Ovary (tissue), 9 donors: ENCODE data around the gene PON2. TPM values are rescaled to one million over a fixed set of nuclear protein-coding genes. Genes with fewer than 3 reads are reported as not detected.

Experiments
- DNase-seq, 5 donors: peaks; one replicate each; pipeline ENCODE4 v3.0.0-alpha.2; 2019 to 2020
- H3K27ac ChIP-seq, 2 donors: fragments of 200-600 bp; one replicate each; pipeline versions ENCODE4 v1.5.1 to v1.8.0; 2019 to 2022
- H3K27me3 ChIP-seq: fragments of 200-600 bp; one replicate; pipeline ENCODE4 v1.8.0; 2022
- H3K36me3 ChIP-seq: fragments of 200-600 bp; sonication (generic); one replicate; pipeline ENCODE4 v1.5.1; 2019
- H3K4me1 ChIP-seq: one replicate; pipeline ENCODE4 v1.8.1; 2013; ENCODE audit warnings: mild to moderate bottlenecking, moderate library complexity; ENCODE audit not compliant: insufficient read depth
- H3K4me3 ChIP-seq: fragments of 200-600 bp; sonication (generic); one replicate; pipeline ENCODE4 v1.5.1; 2017
- H3K9me3 ChIP-seq, 2 donors: fragments of 200-600 bp in 1 of 2; sonication (generic) in 1 of 2; one replicate each; pipeline versions ENCODE4 v1.5.1 to v1.8.1; 2013 to 2019; ENCODE audit warnings: mild to moderate bottlenecking in 1 of 2, moderate library complexity in 1 of 2
- EP300 ChIP-seq: sonication (generic); formaldehyde crosslinking; IDR thresholded peaks from one replicate; pipeline ENCODE4 v1.6.1; 2017; ENCODE audit warnings: antibody characterized with exemption
- POLR2A ChIP-seq: fragments of 450-650 bp; IDR thresholded peaks from one replicate; pipeline ENCODE4 v1.6.1; 2017; ENCODE audit warnings: antibody characterized with exemption, mild to moderate bottlenecking, moderate library complexity
- WGBS, 3 donors: extraction: QIAGEN DNeasy Blood & Tissue Kit in 1 of 3; methylation state at CpG; one replicate each; pipeline versions ENCODE4 v1.1.5 to v1.1.7; 2013 to 2017; 5-methylcytosine and 5-hydroxymethylcytosine counted together
- intact Hi-C, 4 donors: fragments of 100-400 bp; cut with DNase I; formaldehyde crosslinking; loops; one replicate each; pipeline versions ENCODE4 v1.11.0 to v1.15.1; 2022 to 2023
- polyA plus RNA-seq, 2 donors: library from polyadenylated mRNA; stranded (reverse); fragments of 200-250 nt in 1 of 2; fragments of 350-450 nt in 1 of 2; fragmentation: Illumina TruSeq in 1 of 2; extraction: RNeasy Lipid Tissue Mini Kit (QIAGEN cat#74804) in 1 of 2; gene quantifications; one replicate each; pipeline ENCODE4 v1.2.3, GENCODE V29; 2013 to 2014
- total RNA-seq, 7 donors: library from RNA; depleted of rRNA in 2 of 7; stranded (reverse); fragments of >200 nt in 2 of 7; fragmentation: NEBNext Ultra II Directional in 3 of 7; extraction: Animal tissue kit (Norgen Biotek cat#: 25700) in 3 of 7; gene quantifications; one replicate each; pipeline versions ENCODE4 v1.1.0 to v1.2.4, GENCODE V29; 2016 to 2023
- TF ChIP-seq, protein P1 (sequence below), 3 donors: fragments of 450-650 bp in 2 of 3; fragments of 200-600 bp in 1 of 3; IDR thresholded peaks; one replicate each; pipeline versions ENCODE4 v1.5.1 to v1.8.0; 2016 to 2022; ENCODE audit warnings: antibody characterized with exemption in 3 of 3, mild to moderate bottlenecking in 1 of 3
- donor health status: DM: no; HTN: no; CAD: no; lungs with moderate emphysema.
- donor health status: DM: no; HTN: no; CAD: no.
- donor health status: Bipolar disorder and iron deficiency.
- donor health status: DM: yes; HTN: yes; CAD: no.
- donor health status: DM: no; HTN: no; CAD: no.
- donor health status: DM: yes; HTN: yes; CAD: no.

Gene PON2
- total and polyA plus RNA-seq, 9 donors: 29.3 to 108 (median 48.1) TPM

DNA sequence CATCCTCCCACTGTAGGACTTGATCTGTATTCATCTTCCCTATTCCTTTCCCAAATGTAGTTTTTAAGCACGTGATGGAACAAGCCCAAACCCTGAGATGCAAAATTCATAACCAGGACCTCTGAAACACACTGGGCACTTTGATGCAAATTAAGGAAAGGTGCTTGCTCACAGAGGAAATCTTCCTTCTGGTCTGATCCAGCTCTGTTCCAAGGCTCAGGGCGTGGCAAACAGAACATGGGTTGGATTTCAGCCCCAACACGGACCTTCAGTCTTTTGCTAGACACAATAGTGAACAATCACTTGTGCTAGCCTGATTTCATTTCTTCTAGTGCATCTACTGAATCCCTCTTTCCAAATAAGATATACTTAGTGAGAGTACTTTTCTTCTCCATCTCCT lies 66.6 kb downstream of the PON2 start:
- Histone ChIP-seq H3K27me3 (no peaks in the 10 kb centered on the region), H3K4me3 (no peak overlapping the region), H3K36me3 (no peaks in the 10 kb centered on the region), H3K27ac (no peak overlapping the region), H3K9me3 (no peaks in the 10 kb centered on the region), H3K4me1 (no peaks in the 10 kb centered on the region)
- intact Hi-C loops: no loop called here
- WGBS, 3 donors: 86 to 91% (median 88%) methylated on average over 3 of the region's 3 CpGs
- no peak for DNase-seq
- TF ChIP-seq EP300 (no peak), POLR2A (no peak)
- TF ChIP-seq, protein P1, sequence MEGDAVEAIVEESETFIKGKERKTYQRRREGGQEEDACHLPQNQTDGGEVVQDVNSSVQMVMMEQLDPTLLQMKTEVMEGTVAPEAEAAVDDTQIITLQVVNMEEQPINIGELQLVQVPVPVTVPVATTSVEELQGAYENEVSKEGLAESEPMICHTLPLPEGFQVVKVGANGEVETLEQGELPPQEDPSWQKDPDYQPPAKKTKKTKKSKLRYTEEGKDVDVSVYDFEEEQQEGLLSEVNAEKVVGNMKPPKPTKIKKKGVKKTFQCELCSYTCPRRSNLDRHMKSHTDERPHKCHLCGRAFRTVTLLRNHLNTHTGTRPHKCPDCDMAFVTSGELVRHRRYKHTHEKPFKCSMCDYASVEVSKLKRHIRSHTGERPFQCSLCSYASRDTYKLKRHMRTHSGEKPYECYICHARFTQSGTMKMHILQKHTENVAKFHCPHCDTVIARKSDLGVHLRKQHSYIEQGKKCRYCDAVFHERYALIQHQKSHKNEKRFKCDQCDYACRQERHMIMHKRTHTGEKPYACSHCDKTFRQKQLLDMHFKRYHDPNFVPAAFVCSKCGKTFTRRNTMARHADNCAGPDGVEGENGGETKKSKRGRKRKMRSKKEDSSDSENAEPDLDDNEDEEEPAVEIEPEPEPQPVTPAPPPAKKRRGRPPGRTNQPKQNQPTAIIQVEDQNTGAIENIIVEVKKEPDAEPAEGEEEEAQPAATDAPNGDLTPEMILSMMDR (IDR thresholded peaks at IDR 0.05): no peak

DNA sequence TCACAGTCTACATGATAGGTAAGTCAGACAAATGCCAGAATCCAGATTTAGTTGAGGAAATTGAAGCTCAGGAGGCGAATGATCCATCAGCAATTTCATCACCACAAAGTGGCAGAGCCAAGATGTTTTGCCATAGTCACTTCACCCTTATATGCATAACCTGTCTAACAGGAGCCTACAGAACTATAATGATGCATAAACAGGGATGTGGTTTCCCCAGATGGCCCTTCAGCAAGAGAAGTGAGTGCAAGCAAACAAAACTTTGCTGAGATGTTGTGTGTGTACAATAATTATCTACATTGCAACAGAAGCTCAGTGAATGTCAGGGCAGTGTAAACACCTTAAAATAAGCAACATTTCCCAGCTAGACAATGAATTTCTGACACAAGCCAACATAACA lies 67.2 kb downstream of the PON2 start:
- Histone ChIP-seq H3K9me3 (no peaks in the 10 kb centered on the region), H3K4me1 (no peaks in the 10 kb centered on the region), H3K27me3 (no peaks in the 10 kb centered on the region), H3K27ac (no peak overlapping the region), H3K4me3 (no peak overlapping the region), H3K36me3 (no peaks in the 10 kb centered on the region)
- intact Hi-C loops: no loop called here
- no peak for DNase-seq
- 94 to 100% (median 95%) methylated on average over 1 of the region's 1 CpG for WGBS, 3 donors
- TF ChIP-seq POLR2A (no peak), EP300 (no peak)
- TF ChIP-seq, protein P1 (IDR thresholded peaks at IDR 0.05): no peak

GRCh38 chr7:95365151-95365550 lies 69.7 kb downstream of the PON2 start:
- H3K36me3 ChIP-seq: no peaks in the 10 kb centered on the region
- no peak for TF ChIP-seq EP300
- no peak for TF ChIP-seq POLR2A
- TF ChIP-seq, protein P1 (IDR thresholded peaks at IDR 0.05): no peak
- no peak overlapping the region for H3K27ac ChIP-seq
- no peaks in the 10 kb centered on the region for H3K9me3 ChIP-seq
- no peak overlapping the region for H3K4me3 ChIP-seq
- no peaks in the 10 kb centered on the region for H3K27me3 ChIP-seq
- no peaks in the 10 kb centered on the region for H3K4me1 ChIP-seq
- 98 to 100% (median 100%) methylated on average over 1 of the region's 1 CpG for WGBS, 3 donors
- no peak for DNase-seq
- intact Hi-C loops: no loop called here

- H3K9me3 ChIP-seq: peaks cover 0 to 4% of the 10 kb centered on the region in 2 donors
- TF ChIP-seq EP300: no peak
- TF ChIP-seq, protein P1 (IDR thresholded peaks at IDR 0.05): no peak
- TF ChIP-seq POLR2A: no peak
- no peak for DNase-seq
- H3K4me3 ChIP-seq: no peak overlapping the region
- H3K36me3 ChIP-seq: no peaks in the 10 kb centered on the region
- 51 to 64% (median 51%) methylated on average over 3 of the region's 3 CpGs for WGBS, 3 donors
- H3K27ac ChIP-seq: no peak overlapping the region
- no peaks in the 10 kb centered on the region for H3K27me3 ChIP-seq
- H3K4me1 ChIP-seq: no peaks in the 10 kb centered on the region
- intact Hi-C loops: no loop called here
Measured at GRCh38 chr7:95357623-95358022, 77.2 kb downstream of the PON2 start.

Other genes with a start within 250 kb of the PON2 start
- 1 to 10 TPM in 2 of 7 donors, under 1 TPM in 5; 0.10 to 1.7 (median 0.55) TPM for gene PON1, start 110.5 kb downstream of the PON2 start, total RNA-seq
- under 1 TPM; 0.30 to 0.83 TPM for gene PON1, start 110.5 kb downstream of the PON2 start, polyA plus RNA-seq
- gene PON3, start 38.7 kb downstream of the PON2 start, total RNA-seq: 10 to 100 TPM in 6 of 7 donors, 1 to 10 TPM in 1; 6.2 to 26.0 (median 15.7) TPM
- 10 to 100 TPM; 14.1 to 18.6 TPM for gene PON3, start 38.7 kb downstream of the PON2 start, polyA plus RNA-seq
- gene ASB4, start 50.9 kb upstream of the PON2 start, total RNA-seq: 1 to 10 TPM in 2 of 7 donors, under 1 TPM in 5; 0.11 to 2.0 (median 0.25) TPM
- under 1 TPM; 0.15 to 0.23 TPM for gene ASB4, start 50.9 kb upstream of the PON2 start, polyA plus RNA-seq
- gene PDK4, start 161.5 kb upstream of the PON2 start, total RNA-seq: 100 to 1,000 TPM in 4 of 7 donors, 10 to 100 TPM in 3; 45.9 to 718 (median 185) TPM
- 100 to 1,000 TPM; 156 to 204 TPM for gene PDK4, start 161.5 kb upstream of the PON2 start, polyA plus RNA-seq